ENCODE results near the gene PCNX4.

DNA sequence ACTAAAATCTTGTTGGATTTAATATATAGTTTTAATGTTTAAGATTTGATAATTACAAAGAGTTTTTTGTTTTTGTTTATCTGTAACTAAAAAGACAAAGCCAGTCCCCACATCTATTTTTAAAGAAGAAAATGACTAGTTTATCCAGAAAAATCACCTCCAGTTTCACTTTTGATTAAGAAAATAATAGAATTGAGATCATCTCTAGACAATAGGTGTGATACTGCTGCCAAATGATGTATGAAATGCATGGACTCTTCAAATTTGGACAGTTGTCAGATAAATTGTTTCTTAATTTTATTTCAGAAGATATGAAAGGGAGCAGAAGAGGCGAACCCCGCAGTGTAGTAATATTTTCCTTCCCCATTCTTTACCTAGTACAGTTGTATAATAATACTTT, 20.0 kb downstream of the PCNX4 start:
- TF ChIP-seq CTCF (IDR thresholded peaks at IDR 0.05) (no peak), EP300 (IDR thresholded peaks at IDR 0.05) (no peak)

Data from stomach (tissue), 4 donors.